Cardiac fibroblast (primary cell): ENCODE data around the gene CAMSAP1.

ENCODE experiments used
- DNase-seq, 2 donors: peaks; one replicate each; pipeline versions ENCODE4 v3.0.0 to v3.0.0-alpha.2; 2010; ENCODE audit warnings: low read depth in 2 of 2
- H3K4me3 ChIP-seq, 2 donors: replicated peaks in 1 of 2; 1 replicate in 1 of 2; 2 replicates in 1 of 2; pipeline ENCODE4 v1.5.1; 2011; ENCODE audit warnings: low read depth in 2 of 2, low read length in 2 of 2, mild to moderate bottlenecking in 2 of 2, moderate library complexity in 1 of 2
- CTCF ChIP-seq: IDR thresholded peaks from one replicate; pipeline ENCODE4 v1.5.1; 2011; ENCODE audit warnings: low read depth, mild to moderate bottlenecking, low read length, inconsistent platforms

Gene CAMSAP1

DNA sequence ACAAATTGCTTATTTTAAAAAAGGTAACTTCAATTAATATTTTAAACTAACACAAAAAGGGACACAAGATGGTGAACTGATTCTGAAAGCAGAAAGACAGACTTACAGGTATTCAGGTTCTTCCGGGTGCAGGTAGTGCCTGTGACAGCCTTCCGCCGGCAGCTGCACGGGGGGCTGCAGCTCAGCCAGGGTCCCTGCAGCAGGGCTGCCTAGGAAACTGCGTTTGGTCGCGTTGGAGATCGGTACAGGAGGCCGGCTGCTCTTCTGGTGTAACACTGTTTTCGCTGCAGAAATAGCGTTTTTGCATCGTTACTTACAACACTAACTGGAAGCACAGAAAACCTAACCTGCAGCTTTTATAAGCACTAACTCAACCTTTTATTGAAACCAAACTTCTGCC, 80.0 kb downstream of the CAMSAP1 start:
- TF ChIP-seq CTCF, result no peak
- no peak for DNase-seq
- no peak overlapping the region for H3K4me3 ChIP-seq

DNA sequence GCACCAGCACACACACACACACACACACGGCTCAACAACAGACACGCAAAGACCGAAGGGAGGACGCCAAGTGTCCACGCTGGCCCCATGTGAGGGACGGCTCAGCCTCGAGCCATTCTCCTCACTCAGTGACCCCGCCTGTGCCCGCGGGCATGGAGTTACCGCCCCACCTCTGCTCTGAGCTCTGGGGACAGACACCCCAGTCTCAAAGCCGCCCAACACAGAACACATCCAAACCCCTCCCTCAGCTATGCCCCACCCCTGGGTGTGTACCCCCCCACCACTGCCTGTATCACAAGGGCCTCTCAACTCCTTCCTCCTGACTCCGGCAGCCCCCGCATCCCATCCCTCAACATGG, 81.2 kb downstream of the CAMSAP1 start:
- no peak for DNase-seq
- no peak for TF ChIP-seq CTCF
- H3K4me3 ChIP-seq, result no peak overlapping the region

GRCh38 chr9:135825435-135826187, 81.7 kb downstream of the CAMSAP1 start:
- H3K4me3 ChIP-seq, result no peak overlapping the region
- TF ChIP-seq CTCF, result no peak
- DNase-seq, result no peak

- no peak overlapping the region for H3K4me3 ChIP-seq
- no peak for TF ChIP-seq CTCF
- no peak for DNase-seq
Measured at GRCh38 chr9:135823036-135823435, 84.3 kb downstream of the CAMSAP1 start.

DNA sequence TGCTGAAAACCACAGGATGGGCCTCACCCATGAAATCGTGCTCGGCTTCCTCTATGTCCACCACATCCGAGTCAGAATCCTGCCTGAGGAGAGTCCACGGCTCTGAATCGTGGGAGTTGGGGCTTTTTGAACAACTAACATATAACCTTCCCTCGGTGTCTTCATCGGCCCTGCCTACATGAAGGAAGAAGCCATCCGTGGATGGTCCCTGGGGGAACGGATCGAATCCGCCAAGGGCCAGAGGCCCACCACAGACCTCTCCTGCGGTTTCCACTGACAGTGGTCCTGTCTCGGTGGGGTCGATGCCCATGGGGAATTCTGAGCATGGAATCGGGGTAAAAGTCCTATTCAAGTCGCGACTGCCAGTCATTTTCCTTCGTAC, 85.0 kb downstream of the CAMSAP1 start:
- DNase-seq, result no peak
- no peak overlapping the region for H3K4me3 ChIP-seq
- no peak for TF ChIP-seq CTCF

DNA sequence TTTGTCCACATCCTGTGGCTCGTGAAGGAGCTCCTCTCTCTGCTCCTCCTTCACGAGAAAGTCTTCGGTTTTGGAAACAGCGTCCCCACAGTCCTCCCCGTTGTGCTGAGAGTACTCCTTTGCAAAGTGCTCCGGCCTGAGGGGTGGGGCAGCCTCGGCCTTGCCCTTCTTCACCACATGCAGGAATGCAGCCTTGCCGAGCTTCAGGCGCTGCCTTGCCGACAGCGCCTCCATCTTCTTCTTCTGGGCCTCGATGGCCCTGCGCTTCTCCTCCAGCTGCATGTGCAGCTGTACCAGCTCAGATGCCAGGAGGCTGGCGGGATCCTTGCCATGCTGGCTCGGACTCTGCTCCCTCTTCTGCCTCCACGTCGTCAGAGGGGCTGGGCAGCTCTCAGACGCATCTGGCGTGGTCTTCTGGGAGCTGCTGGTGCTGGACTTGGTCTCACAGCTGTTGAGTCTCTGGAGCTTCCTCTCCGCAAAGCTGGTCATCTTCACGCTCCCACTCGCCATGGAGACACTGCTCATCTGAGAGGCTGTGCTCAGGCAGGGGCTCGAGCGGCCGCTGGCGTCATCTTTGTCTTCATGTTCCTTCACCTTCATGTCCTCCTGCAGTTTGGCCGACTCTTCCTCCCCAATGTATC, 85.5 kb downstream of the CAMSAP1 start:
- H3K4me3 ChIP-seq, result no peak overlapping the region
- DNase-seq, result no peak
- TF ChIP-seq CTCF, result no peak
